ENCODE data around the gene COX15. TPM values are rescaled to one million over a fixed set of nuclear protein-coding genes. Genes with fewer than 3 reads are reported as not detected.

COX15 gene
- total and polyA plus RNA-seq, 2 donors (not counting 1 experiment from before 2014, with no cell fraction given) = 26.4 to 43.9 TPM

DNA sequence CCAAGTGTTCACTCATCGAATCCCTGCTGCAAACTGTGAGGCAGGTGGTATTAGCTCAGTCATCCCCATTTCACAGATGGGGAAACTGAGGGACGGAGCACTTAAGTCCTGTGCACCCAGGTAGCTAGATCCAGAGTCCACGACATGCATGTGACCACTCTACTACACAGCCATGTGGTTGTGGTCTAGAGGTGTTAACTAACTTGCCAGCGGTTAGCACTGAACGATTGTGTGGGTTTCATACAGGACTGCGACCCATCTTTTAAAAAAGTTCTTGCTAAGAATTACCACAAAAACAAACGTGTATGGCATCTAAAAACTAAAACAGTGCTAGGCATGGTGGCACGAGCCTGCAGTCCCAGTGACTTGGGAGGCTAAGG lies 34.4 kb upstream of the COX15 start:
- no peak overlapping the region for H3K27ac ChIP-seq (ENCODE audit: insufficient read depth, low read length)
- no peaks in the 10 kb centered on the region for H4K20me1 ChIP-seq (ENCODE audit: control insufficient read depth, extremely low read depth, insufficient read depth, low read length)
- peaks cover 3% of the 10 kb centered on the region for H3K4me1 ChIP-seq (ENCODE audit: control insufficient read depth, extremely low read depth, insufficient read depth, low read length)
- no peaks in the 10 kb centered on the region for H3K27me3 ChIP-seq (ENCODE audit: control insufficient read depth, insufficient read depth, low read length)
- no peak for DNase-seq (ENCODE audit: low read depth in 2 of 2)
- no peaks in the 10 kb centered on the region for H3K79me2 ChIP-seq (ENCODE audit: control insufficient read depth, insufficient read depth, low read length)
- no peak overlapping the region for H2AFZ ChIP-seq (ENCODE audit: low read length)
- H3K9ac ChIP-seq (ENCODE audit: insufficient read depth, low read length) = no peak overlapping the region
- no peak overlapping the region for H3K4me2 ChIP-seq (ENCODE audit: extremely low read depth, insufficient read depth, low read length)
- TF ChIP-seq EZH2 (IDR thresholded peaks at IDR 0.05; ENCODE audit: low read length, missing control alignments) = no peak
- TF ChIP-seq, protein P1, sequence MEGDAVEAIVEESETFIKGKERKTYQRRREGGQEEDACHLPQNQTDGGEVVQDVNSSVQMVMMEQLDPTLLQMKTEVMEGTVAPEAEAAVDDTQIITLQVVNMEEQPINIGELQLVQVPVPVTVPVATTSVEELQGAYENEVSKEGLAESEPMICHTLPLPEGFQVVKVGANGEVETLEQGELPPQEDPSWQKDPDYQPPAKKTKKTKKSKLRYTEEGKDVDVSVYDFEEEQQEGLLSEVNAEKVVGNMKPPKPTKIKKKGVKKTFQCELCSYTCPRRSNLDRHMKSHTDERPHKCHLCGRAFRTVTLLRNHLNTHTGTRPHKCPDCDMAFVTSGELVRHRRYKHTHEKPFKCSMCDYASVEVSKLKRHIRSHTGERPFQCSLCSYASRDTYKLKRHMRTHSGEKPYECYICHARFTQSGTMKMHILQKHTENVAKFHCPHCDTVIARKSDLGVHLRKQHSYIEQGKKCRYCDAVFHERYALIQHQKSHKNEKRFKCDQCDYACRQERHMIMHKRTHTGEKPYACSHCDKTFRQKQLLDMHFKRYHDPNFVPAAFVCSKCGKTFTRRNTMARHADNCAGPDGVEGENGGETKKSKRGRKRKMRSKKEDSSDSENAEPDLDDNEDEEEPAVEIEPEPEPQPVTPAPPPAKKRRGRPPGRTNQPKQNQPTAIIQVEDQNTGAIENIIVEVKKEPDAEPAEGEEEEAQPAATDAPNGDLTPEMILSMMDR (conservative IDR thresholded peaks at IDR 0.05 in 1 of 2, IDR thresholded peaks at IDR 0.05 in 1 of 2; ENCODE audit: low read depth in 1 of 2, low read length in 2 of 2) = no peak
- no peaks in the 10 kb centered on the region for H3K36me3 ChIP-seq (ENCODE audit: control insufficient read depth, insufficient read depth, low read length)
- H3K4me3 ChIP-seq (replicated peaks in 1 of 4; ENCODE audit: control extremely low read depth in 1 of 4, insufficient read depth in 1 of 4, low read depth in 3 of 4, low read length in 4 of 4) = no peak overlapping the region
- no peaks in the 10 kb centered on the region for H3K9me3 ChIP-seq (ENCODE audit: control insufficient read depth, insufficient read depth, low read depth, low read length)

DNA sequence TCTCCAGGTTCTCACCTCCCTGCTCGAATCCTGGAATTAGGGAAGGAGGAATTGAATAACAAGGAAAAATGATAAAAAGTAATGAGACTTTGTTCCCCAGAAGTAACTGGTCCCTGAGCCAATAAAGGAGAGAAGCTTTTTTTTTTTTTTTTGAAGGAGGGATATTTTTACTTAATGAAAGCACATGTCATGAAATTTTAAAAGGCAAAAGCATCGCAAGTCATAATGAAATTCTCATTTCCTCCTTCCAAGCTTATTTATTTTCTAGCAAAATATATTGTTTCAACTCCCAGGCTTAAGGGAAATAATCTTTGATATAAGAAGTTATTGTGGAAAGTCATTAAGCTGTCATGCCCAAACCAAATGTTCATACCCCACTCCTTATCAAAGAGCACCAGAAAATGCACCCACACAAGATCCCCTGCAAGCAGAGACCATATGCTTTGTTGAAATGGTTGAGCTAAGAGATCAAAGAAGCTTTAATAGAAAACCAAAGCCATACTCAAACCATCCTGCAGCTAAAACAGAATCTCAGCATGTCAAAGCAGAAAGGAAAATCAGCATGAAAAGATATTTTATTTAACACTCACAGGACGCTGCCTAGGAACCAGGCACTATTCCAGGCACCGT lies 33.9 kb upstream of the COX15 start:
- Histone ChIP-seq H3K79me2 (ENCODE audit: control insufficient read depth, insufficient read depth, low read length) (no peaks in the 10 kb centered on the region), H4K20me1 (ENCODE audit: control insufficient read depth, extremely low read depth, insufficient read depth, low read length) (no peaks in the 10 kb centered on the region), H2AFZ (ENCODE audit: low read length) (no peak overlapping the region), H3K4me1 (ENCODE audit: control insufficient read depth, extremely low read depth, insufficient read depth, low read length) (peaks cover 3% of the 10 kb centered on the region), H3K36me3 (ENCODE audit: control insufficient read depth, insufficient read depth, low read length) (no peaks in the 10 kb centered on the region), H3K9ac (ENCODE audit: insufficient read depth, low read length) (no peak overlapping the region), H3K27ac (ENCODE audit: insufficient read depth, low read length) (no peak overlapping the region), H3K4me3 (replicated peaks in 1 of 4; ENCODE audit: control extremely low read depth in 1 of 4, insufficient read depth in 1 of 4, low read depth in 3 of 4, low read length in 4 of 4) (no peak overlapping the region), H3K9me3 (ENCODE audit: control insufficient read depth, insufficient read depth, low read depth, low read length) (no peaks in the 10 kb centered on the region), H3K27me3 (ENCODE audit: control insufficient read depth, insufficient read depth, low read length) (no peaks in the 10 kb centered on the region), H3K4me2 (ENCODE audit: extremely low read depth, insufficient read depth, low read length) (no peak overlapping the region)
- no peak for TF ChIP-seq EZH2 (IDR thresholded peaks at IDR 0.05; ENCODE audit: low read length, missing control alignments)
- TF ChIP-seq, protein P1 (conservative IDR thresholded peaks at IDR 0.05 in 1 of 2, IDR thresholded peaks at IDR 0.05 in 1 of 2; ENCODE audit: low read depth in 1 of 2, low read length in 2 of 2) = no peak
- DNase-seq (ENCODE audit: low read depth in 2 of 2) = no peak

DNA sequence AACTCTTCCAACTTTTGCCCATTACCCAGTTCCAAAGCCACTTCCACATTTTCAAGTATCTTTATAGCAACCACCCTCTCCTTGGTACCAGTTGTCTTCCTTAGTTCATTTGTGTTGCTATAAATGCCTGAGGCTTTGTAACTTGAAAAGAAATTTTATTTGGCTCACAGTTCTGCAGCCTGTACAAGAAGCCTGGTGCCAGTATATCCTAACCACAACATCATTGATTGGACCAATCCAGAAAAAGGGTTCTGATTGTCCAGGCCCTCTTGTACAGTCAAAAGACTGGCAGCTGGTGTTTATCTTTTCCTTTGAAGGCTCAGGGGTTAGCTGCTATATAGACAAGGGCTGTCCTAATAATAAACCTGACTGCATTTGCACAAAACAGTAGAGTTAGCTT lies 29.4 kb upstream of the COX15 start:
- DNase-seq (ENCODE audit: low read depth in 2 of 2) = no peak
- Histone ChIP-seq H3K9me3 (ENCODE audit: control insufficient read depth, insufficient read depth, low read depth, low read length) (no peaks in the 10 kb centered on the region), H3K4me2 (ENCODE audit: extremely low read depth, insufficient read depth, low read length) (no peak overlapping the region), H2AFZ (ENCODE audit: low read length) (no peak overlapping the region), H3K36me3 (ENCODE audit: control insufficient read depth, insufficient read depth, low read length) (no peaks in the 10 kb centered on the region), H3K27me3 (ENCODE audit: control insufficient read depth, insufficient read depth, low read length) (no peaks in the 10 kb centered on the region), H3K27ac (ENCODE audit: insufficient read depth, low read length) (no peak overlapping the region), H3K79me2 (ENCODE audit: control insufficient read depth, insufficient read depth, low read length) (no peaks in the 10 kb centered on the region), H3K4me3 (replicated peaks in 1 of 4; ENCODE audit: control extremely low read depth in 1 of 4, insufficient read depth in 1 of 4, low read depth in 3 of 4, low read length in 4 of 4) (no peak overlapping the region), H3K9ac (ENCODE audit: insufficient read depth, low read length) (no peak overlapping the region), H4K20me1 (ENCODE audit: control insufficient read depth, extremely low read depth, insufficient read depth, low read length) (no peaks in the 10 kb centered on the region), H3K4me1 (ENCODE audit: control insufficient read depth, extremely low read depth, insufficient read depth, low read length) (no peaks in the 10 kb centered on the region)
- no peak for TF ChIP-seq EZH2 (IDR thresholded peaks at IDR 0.05; ENCODE audit: low read length, missing control alignments)
- TF ChIP-seq, protein P1 (conservative IDR thresholded peaks at IDR 0.05 in 1 of 2, IDR thresholded peaks at IDR 0.05 in 1 of 2; ENCODE audit: low read depth in 1 of 2, low read length in 2 of 2) = no peak

All from fibroblast of lung (primary cell).